Measurements from ENCODE around the gene TGM3. TPM values are rescaled to one million over a fixed set of nuclear protein-coding genes. Genes with fewer than 3 reads are reported as not detected.

TGM3 gene
- total and polyA plus RNA-seq, 10 of the 15 experiments (the other 5 are each of a cell fraction or from before 2014, with no cell fraction given): not detected

DNA sequence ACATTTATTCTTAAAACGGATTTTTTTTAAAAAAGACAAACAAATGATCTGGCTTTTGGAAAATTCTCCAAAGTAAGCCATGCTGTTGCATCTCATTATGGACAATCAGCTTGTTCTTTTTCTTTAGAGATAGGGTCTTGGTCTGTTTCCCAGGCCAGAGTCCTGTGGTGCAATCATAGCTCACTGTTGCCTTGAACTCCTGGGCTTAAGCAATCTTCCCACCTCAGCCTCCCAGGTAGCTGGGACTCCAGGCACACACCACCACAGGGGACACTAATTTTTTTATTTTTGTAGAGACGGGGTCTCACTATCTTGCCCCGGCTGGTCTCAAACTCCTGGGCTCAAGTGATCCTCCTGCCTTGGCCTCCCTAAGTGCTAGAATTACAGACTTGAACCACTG lies 45.9 kb upstream of the TGM3 start:
- Histone ChIP-seq H3K4me3 (no peak overlapping the region), H3K9ac (ENCODE audit: control insufficient read depth, insufficient read depth, low read length) (no peak overlapping the region), H3K27ac (ENCODE audit: control insufficient read depth, insufficient read depth) (no peak overlapping the region), H3K4me2 (ENCODE audit: control insufficient read depth, insufficient read depth) (no peak overlapping the region), H3K27me3 (replicated peaks in 1 of 2; ENCODE audit: control insufficient read depth in 2 of 2, insufficient read depth in 2 of 2, low read length in 1 of 2) (peaks cover 0 to 4% of the 10 kb centered on the region in 2 experiments; a peak in 2 of 4 replicates), H3K4me1 (ENCODE audit: control insufficient read depth, insufficient read depth, low read length) (no peaks in the 10 kb centered on the region), H2AFZ (ENCODE audit: control insufficient read depth, low read depth, low read length) (no peak overlapping the region), H3K9me3 (replicated peaks; ENCODE audit: control insufficient read depth, insufficient read depth, low read length) (no peaks in the 10 kb centered on the region), H3K36me3 (ENCODE audit: control insufficient read depth in 2 of 2, insufficient read depth in 2 of 2, low read length in 1 of 2) (no peaks in the 10 kb centered on the region), H4K20me1 (ENCODE audit: control insufficient read depth, insufficient read depth) (no peaks in the 10 kb centered on the region), H3K79me2 (ENCODE audit: control insufficient read depth, insufficient read depth, low read length) (no peaks in the 10 kb centered on the region)
- TF ChIP-seq MEF2B (IDR thresholded peaks at IDR 0.05; ENCODE audit: partially characterized antibody, poor library complexity, severe bottlenecking) (no peak), TARDBP (IDR thresholded peaks at IDR 0.05; ENCODE audit: borderline replicate concordance) (no peak), NR2F1 (conservative IDR thresholded peaks at IDR 0.05) (no peak), RELB (IDR thresholded peaks at IDR 0.05; ENCODE audit: low read depth) (no peak)
- TF ChIP-seq, protein P1, sequence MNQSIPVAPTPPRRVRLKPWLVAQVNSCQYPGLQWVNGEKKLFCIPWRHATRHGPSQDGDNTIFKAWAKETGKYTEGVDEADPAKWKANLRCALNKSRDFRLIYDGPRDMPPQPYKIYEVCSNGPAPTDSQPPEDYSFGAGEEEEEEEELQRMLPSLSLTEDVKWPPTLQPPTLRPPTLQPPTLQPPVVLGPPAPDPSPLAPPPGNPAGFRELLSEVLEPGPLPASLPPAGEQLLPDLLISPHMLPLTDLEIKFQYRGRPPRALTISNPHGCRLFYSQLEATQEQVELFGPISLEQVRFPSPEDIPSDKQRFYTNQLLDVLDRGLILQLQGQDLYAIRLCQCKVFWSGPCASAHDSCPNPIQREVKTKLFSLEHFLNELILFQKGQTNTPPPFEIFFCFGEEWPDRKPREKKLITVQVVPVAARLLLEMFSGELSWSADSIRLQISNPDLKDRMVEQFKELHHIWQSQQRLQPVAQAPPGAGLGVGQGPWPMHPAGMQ (IDR thresholded peaks at IDR 0.05; ENCODE audit: borderline replicate concordance): no peak
- ChIA-PET RAD21 (ENCODE audit: unreplicated experiment) (interaction anchor here (1.1 kb wide), 1 partner anchor 1295 kb away, joined by 5 read pairs; no protein-coding TSS in a partner anchor), CTCF (interaction anchor here (1.5 kb wide), 1 partner anchor 42 kb away, joined by 4 read pairs; no protein-coding TSS in a partner anchor), POLR2A (no interaction called here), SMC1A (ENCODE audit: uncharacterized antibody, unreplicated experiment) (no interaction called here)
- intact Hi-C loops (cut with micrococcal nuclease; ENCODE audit: unreplicated experiment): loop anchor here (5.0 kb wide), 1 partner anchor 48 kb away; no protein-coding TSS in a partner anchor
- WGBS (ENCODE audit: insufficient coverage, insufficient replicate concordance, low lambda C conversion rate, missing lambda C conversion rate): 56% methylated on average over 3 of the region's 3 CpGs
- DNase-seq (ENCODE audit: low read depth, low spot score) (no peak), FAIRE-seq (no peak), ATAC-seq (no peak)
- BruUV-seq (replicated peaks): no TSS peak
- in situ Hi-C loops (cut with MboI): no loop called here

All from GM12878 (cell line).